Loucy (cell line): ENCODE measurements around the gene SYNGR1.

Source experiments
- H2AFZ ChIP-seq: fragments of 200-600 bp; sonication (generic); 2 replicates; pipeline ENCODE4 v1.6.0; 2016; ENCODE audit warnings: antibody characterized with exemption, mild to moderate bottlenecking, low read length, moderate library complexity
- H3F3A ChIP-seq: fragments of 200-600 bp; 2 replicates; pipeline ENCODE4 v1.6.0; 2016; ENCODE audit warnings: antibody characterized with exemption, low read depth, mild to moderate bottlenecking
- H3K27me3 ChIP-seq: fragments of 200-600 bp; sonication (generic); 2 replicates; pipeline ENCODE4 v1.6.1; 2014; ENCODE audit warnings: low read length, mild to moderate bottlenecking; ENCODE audit not compliant: insufficient read depth, poor library complexity, severe bottlenecking
- H3K36me3 ChIP-seq: fragments of 200-600 bp; sonication (generic); 2 replicates; pipeline ENCODE4 v1.6.1; 2016; ENCODE audit warnings: low read length; ENCODE audit not compliant: insufficient read depth
- H3K4me1 ChIP-seq: fragments of 200-600 bp; sonication (generic); 2 replicates; pipeline ENCODE4 v1.5.1; 2014; ENCODE audit warnings: low read length, mild to moderate bottlenecking; ENCODE audit not compliant: insufficient read depth, poor library complexity, severe bottlenecking
- H3K4me2 ChIP-seq: fragments of 200-600 bp; sonication (generic); 2 replicates; pipeline ENCODE4 v1.6.0; 2014; ENCODE audit warnings: antibody characterized with exemption, low read length, low read depth, mild to moderate bottlenecking; ENCODE audit not compliant: poor library complexity, severe bottlenecking
- H3K4me3 ChIP-seq: fragments of 200-600 bp; sonication (generic); 2 replicates; pipeline ENCODE4 v1.5.1; 2014; ENCODE audit warnings: low read length, mild to moderate bottlenecking, mixed read lengths; ENCODE audit not compliant: poor library complexity, severe bottlenecking
- H3K79me2 ChIP-seq: fragments of 200-600 bp; sonication (generic); 2 replicates; pipeline ENCODE4 v1.6.1; 2014; ENCODE audit warnings: low read length; ENCODE audit not compliant: insufficient read depth
- H3K9ac ChIP-seq: fragments of 200-600 bp; sonication (generic); 2 replicates; pipeline ENCODE4 v1.6.0; 2014; ENCODE audit warnings: mild to moderate bottlenecking, low read depth, low read length, moderate library complexity; ENCODE audit not compliant: poor library complexity, severe bottlenecking
- H3K9me2 ChIP-seq: fragments of 200-600 bp; sonication (generic); replicated peaks from 2 replicates; pipeline ENCODE4 v1.6.1; 2016; ENCODE audit warnings: low read depth, low read length, mixed read lengths
- H3K9me3 ChIP-seq: fragments of 200-600 bp; sonication (generic); 2 replicates; pipeline ENCODE4 v1.6.1; 2014; ENCODE audit warnings: mild to moderate bottlenecking, antibody characterized with exemption, low read length, low read depth; ENCODE audit not compliant: insufficient read depth
- H4K20me1 ChIP-seq: fragments of 200-600 bp; sonication (generic); 2 replicates; pipeline ENCODE4 v1.6.0; 2014; ENCODE audit warnings: antibody characterized with exemption, low read length, mild to moderate bottlenecking; ENCODE audit not compliant: insufficient read depth, poor library complexity, severe bottlenecking
- EZH2phosphoT487 ChIP-seq: fragments of 200-600 bp; IDR thresholded peaks from 2 replicates; pipeline ENCODE4 v1.6.1; 2018; ENCODE audit warnings: antibody characterized with exemption, mild to moderate bottlenecking, moderate library complexity, borderline replicate concordance
- TF ChIP-seq, protein P1 (sequence below): fragments of 200-600 bp; sonication (generic); conservative IDR thresholded peaks from 2 replicates; pipeline ENCODE4 v1.5.1; 2014; ENCODE audit warnings: mild to moderate bottlenecking, antibody characterized with exemption, low read length

SYNGR1 gene

DNA sequence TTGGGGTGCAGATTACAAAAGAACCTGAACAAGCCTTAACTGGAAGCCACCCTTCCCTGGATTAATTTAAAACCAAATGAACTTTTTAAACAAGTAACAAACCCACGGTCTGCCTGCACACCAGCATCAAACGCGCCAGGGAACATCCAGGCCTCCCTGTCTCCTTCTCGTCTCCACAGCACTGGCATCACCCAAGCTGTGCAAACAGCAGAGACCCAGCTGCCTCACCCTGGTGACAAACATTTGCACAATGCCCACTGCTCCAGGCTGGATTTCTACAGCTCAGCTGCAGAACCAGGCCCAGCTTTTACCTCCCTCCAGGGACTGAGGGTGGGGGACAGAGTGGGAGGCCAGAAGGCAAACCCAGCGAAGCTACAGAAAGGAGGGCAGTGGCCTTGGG, 37.4 kb upstream of the SYNGR1 start:
- peaks cover 58% of the 10 kb centered on the region for H4K20me1 ChIP-seq
- no peak overlapping the region for H2AFZ ChIP-seq
- no peaks in the 10 kb centered on the region for H3K9me2 ChIP-seq
- H3K9me3 ChIP-seq: no peaks in the 10 kb centered on the region
- no peak overlapping the region for H3K4me2 ChIP-seq
- no peak overlapping the region for H3K9ac ChIP-seq
- peaks cover 65% of the 10 kb centered on the region for H3K36me3 ChIP-seq
- TF ChIP-seq, protein P1, sequence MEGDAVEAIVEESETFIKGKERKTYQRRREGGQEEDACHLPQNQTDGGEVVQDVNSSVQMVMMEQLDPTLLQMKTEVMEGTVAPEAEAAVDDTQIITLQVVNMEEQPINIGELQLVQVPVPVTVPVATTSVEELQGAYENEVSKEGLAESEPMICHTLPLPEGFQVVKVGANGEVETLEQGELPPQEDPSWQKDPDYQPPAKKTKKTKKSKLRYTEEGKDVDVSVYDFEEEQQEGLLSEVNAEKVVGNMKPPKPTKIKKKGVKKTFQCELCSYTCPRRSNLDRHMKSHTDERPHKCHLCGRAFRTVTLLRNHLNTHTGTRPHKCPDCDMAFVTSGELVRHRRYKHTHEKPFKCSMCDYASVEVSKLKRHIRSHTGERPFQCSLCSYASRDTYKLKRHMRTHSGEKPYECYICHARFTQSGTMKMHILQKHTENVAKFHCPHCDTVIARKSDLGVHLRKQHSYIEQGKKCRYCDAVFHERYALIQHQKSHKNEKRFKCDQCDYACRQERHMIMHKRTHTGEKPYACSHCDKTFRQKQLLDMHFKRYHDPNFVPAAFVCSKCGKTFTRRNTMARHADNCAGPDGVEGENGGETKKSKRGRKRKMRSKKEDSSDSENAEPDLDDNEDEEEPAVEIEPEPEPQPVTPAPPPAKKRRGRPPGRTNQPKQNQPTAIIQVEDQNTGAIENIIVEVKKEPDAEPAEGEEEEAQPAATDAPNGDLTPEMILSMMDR: no peak
- TF ChIP-seq EZH2phosphoT487: no peak
- H3K4me3 ChIP-seq: no peak overlapping the region
- H3F3A ChIP-seq: peaks cover 10% of the 10 kb centered on the region
- no peaks in the 10 kb centered on the region for H3K27me3 ChIP-seq
- H3K79me2 ChIP-seq: peaks cover 55% of the 10 kb centered on the region
- H3K4me1 ChIP-seq: peaks cover 39% of the 10 kb centered on the region

DNA sequence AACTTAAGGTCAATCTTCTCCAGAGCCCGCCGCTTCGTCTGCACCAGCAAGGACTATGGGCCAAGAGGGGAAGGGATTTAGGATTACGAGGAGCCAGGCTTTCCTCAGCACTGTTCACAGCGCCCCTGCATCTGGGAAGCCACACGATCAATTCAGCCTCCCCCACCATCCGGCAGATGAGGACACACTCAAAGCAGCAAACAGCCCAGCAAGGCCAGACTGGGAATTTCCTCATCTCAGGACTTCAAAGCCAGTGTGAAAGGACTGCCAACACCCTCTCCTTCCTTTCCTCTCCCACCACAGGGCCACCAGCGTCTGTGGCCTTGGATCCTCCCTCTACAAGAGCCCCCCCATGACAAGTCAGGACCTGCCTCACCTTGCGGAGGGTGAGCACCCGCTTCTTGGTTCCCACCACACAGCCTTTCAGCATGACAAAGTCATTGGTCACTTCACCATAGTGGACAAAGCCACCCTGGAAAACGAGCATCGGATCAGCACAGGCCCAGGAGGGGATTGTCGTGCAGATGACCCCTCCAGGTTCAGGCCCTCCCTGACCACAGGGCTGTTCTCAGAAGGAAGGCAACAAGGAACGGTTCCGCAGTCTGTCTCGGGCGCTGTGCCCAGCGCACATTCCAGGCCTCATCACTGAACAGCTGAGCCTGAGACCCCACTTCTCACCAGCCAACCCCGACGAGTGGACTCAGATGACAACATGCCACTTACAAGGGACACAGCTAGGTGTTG, 36.4 kb upstream of the SYNGR1 start:
- H3F3A ChIP-seq: peaks cover 10% of the 10 kb centered on the region
- peaks cover 68% of the 10 kb centered on the region for H4K20me1 ChIP-seq
- no peak for TF ChIP-seq EZH2phosphoT487
- TF ChIP-seq, protein P1: no peak
- peaks cover 46% of the 10 kb centered on the region for H3K4me1 ChIP-seq
- no peaks in the 10 kb centered on the region for H3K9me3 ChIP-seq
- peaks cover 71% of the 10 kb centered on the region for H3K36me3 ChIP-seq
- peaks cover under 1% of the 10 kb centered on the region for H3K27me3 ChIP-seq
- peak overlapping the region; percentile 92 for H3K4me2 ChIP-seq
- peak overlapping the region; percentile 34 for H3K9ac ChIP-seq
- no peak overlapping the region for H2AFZ ChIP-seq
- peaks cover 66% of the 10 kb centered on the region for H3K79me2 ChIP-seq
- peak overlapping the region; percentile 99 for H3K4me3 ChIP-seq
- H3K9me2 ChIP-seq: no peaks in the 10 kb centered on the region

DNA sequence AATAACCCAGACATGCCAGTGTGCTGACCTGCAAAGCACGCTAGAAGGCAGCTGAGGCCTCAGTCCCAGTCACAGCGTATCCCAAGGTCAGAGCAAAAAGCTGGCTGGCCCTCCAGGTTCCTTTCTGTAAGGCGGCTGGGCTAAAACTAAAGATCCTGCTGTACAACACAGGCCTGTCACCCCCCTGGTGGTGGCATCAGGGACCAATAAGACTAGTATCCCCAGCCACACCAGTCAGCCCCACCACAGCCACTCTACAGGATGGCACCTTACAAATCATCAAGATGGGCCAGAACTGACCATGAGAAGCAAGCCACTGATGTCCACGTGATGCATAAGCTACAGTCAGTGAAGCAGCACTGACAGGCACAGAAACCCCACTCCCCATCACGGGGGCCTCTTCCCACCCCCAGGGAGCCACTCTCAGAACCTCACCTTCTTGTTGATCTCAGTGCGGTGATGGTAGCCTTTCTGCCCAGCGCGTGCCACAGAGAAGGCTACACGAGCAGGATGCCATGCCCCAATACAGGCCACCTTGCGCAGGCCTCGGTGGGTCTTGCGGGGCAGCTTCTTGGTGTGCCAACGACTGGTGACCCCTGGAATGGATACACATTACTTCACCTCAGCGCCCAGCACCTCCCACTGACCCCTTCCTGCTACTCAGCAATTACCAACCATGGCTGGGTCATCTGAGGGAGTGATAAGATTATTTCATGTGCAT, 35.4 kb upstream of the SYNGR1 start:
- peaks cover 46% of the 10 kb centered on the region for H3K4me1 ChIP-seq
- H3K4me3 ChIP-seq: peak overlapping the region; percentile 99
- peaks cover 68% of the 10 kb centered on the region for H3K36me3 ChIP-seq
- TF ChIP-seq EZH2phosphoT487: no peak
- TF ChIP-seq, protein P1: no peak
- H3K9ac ChIP-seq: peak overlapping the region; percentile 34
- peaks cover 10% of the 10 kb centered on the region for H3F3A ChIP-seq
- peaks cover 77% of the 10 kb centered on the region for H4K20me1 ChIP-seq
- H2AFZ ChIP-seq: no peak overlapping the region
- H3K79me2 ChIP-seq: peaks cover 75% of the 10 kb centered on the region
- H3K9me3 ChIP-seq: no peaks in the 10 kb centered on the region
- peak overlapping the region; percentile 92 for H3K4me2 ChIP-seq
- H3K9me2 ChIP-seq: no peaks in the 10 kb centered on the region
- peaks cover 10% of the 10 kb centered on the region for H3K27me3 ChIP-seq
